Neuron (in vitro differentiated cells): ENCODE data around the gene JAKMIP3.

Experiments
- H2AFZ ChIP-seq: one replicate; pipeline ENCODE4 v1.6.1; 2013; ENCODE audit warnings: low read depth, mild to moderate bottlenecking, inconsistent platforms, low read length, moderate library complexity
- H3K27me3 ChIP-seq: one replicate; pipeline ENCODE4 v1.6.1; 2013; ENCODE audit warnings: low read length; ENCODE audit not compliant: insufficient read depth
- H3K36me3 ChIP-seq: one replicate; pipeline ENCODE4 v1.6.1; 2013; ENCODE audit warnings: low read length; ENCODE audit not compliant: insufficient read depth
- H3K4me1 ChIP-seq: one replicate; pipeline ENCODE4 v1.6.1; 2013; ENCODE audit warnings: low read length; ENCODE audit not compliant: insufficient read depth
- H3K4me3 ChIP-seq: 2 replicates; pipeline ENCODE4 v1.5.1; 2013; ENCODE audit warnings: mild to moderate bottlenecking, low read length, moderate library complexity
- H3K9me3 ChIP-seq: one replicate; pipeline ENCODE4 v1.6.1; 2013; ENCODE audit warnings: low read length

JAKMIP3 gene

GRCh38 chr10:132100091-132100481 is 34.3 kb downstream of the JAKMIP3 start:
- H2AFZ ChIP-seq = no peak overlapping the region
- H3K4me1 ChIP-seq = no peaks in the 10 kb centered on the region
- no peak overlapping the region for H3K4me3 ChIP-seq
- H3K36me3 ChIP-seq = no peaks in the 10 kb centered on the region
- no peaks in the 10 kb centered on the region for H3K9me3 ChIP-seq
- peaks cover 14% of the 10 kb centered on the region for H3K27me3 ChIP-seq

- H3K27me3 ChIP-seq = peaks cover 14% of the 10 kb centered on the region
- H3K36me3 ChIP-seq = no peaks in the 10 kb centered on the region
- H3K9me3 ChIP-seq = no peaks in the 10 kb centered on the region
- H2AFZ ChIP-seq = no peak overlapping the region
- H3K4me1 ChIP-seq = no peaks in the 10 kb centered on the region
- no peak overlapping the region for H3K4me3 ChIP-seq
Observed at GRCh38 chr10:132100556-132101349, 35.0 kb downstream of the JAKMIP3 start.

GRCh38 chr10:132101529-132101928 is 35.8 kb downstream of the JAKMIP3 start:
- H3K4me1 ChIP-seq = no peaks in the 10 kb centered on the region
- no peaks in the 10 kb centered on the region for H3K36me3 ChIP-seq
- H2AFZ ChIP-seq = no peak overlapping the region
- H3K4me3 ChIP-seq = no peak overlapping the region
- H3K27me3 ChIP-seq = peaks cover 10% of the 10 kb centered on the region
- no peaks in the 10 kb centered on the region for H3K9me3 ChIP-seq

- Histone ChIP-seq H2AFZ (no peak overlapping the region), H3K4me1 (no peaks in the 10 kb centered on the region), H3K27me3 (peaks cover 6% of the 10 kb centered on the region), H3K4me3 (no peak overlapping the region), H3K36me3 (no peaks in the 10 kb centered on the region), H3K9me3 (no peaks in the 10 kb centered on the region)
Observed at GRCh38 chr10:132102071-132102716, 36.4 kb downstream of the JAKMIP3 start.

- H3K9me3 ChIP-seq = no peaks in the 10 kb centered on the region
- H3K4me1 ChIP-seq = no peaks in the 10 kb centered on the region
- H3K27me3 ChIP-seq = peaks cover 3% of the 10 kb centered on the region
- no peak overlapping the region for H2AFZ ChIP-seq
- no peaks in the 10 kb centered on the region for H3K36me3 ChIP-seq
- H3K4me3 ChIP-seq = no peak overlapping the region
Observed at GRCh38 chr10:132102717-132103110, 37.0 kb downstream of the JAKMIP3 start.

- Histone ChIP-seq H3K4me3 (no peak overlapping the region), H3K27me3 (peaks cover 3% of the 10 kb centered on the region), H3K9me3 (no peaks in the 10 kb centered on the region), H2AFZ (no peak overlapping the region), H3K36me3 (no peaks in the 10 kb centered on the region), H3K4me1 (no peaks in the 10 kb centered on the region)
Observed at GRCh38 chr10:132103116-132103910, 37.6 kb downstream of the JAKMIP3 start.

- peaks cover 3% of the 10 kb centered on the region for H3K27me3 ChIP-seq
Observed at GRCh38 chr10:132104062-132104461, 38.3 kb downstream of the JAKMIP3 start.

GRCh38 chr10:132104471-132105301 is 38.9 kb downstream of the JAKMIP3 start:
- Histone ChIP-seq H3K4me3 (no peak overlapping the region), H2AFZ (no peak overlapping the region), H3K9me3 (no peaks in the 10 kb centered on the region), H3K4me1 (no peaks in the 10 kb centered on the region), H3K27me3 (peaks cover 3% of the 10 kb centered on the region), H3K36me3 (no peaks in the 10 kb centered on the region)

More at GRCh38 chr10:132104062-132104461, 38.3 kb downstream of the JAKMIP3 start:
- no peak overlapping the region for H2AFZ ChIP-seq
- no peak overlapping the region for H3K4me3 ChIP-seq
- no peaks in the 10 kb centered on the region for H3K36me3 ChIP-seq
- no peaks in the 10 kb centered on the region for H3K9me3 ChIP-seq
- no peaks in the 10 kb centered on the region for H3K4me1 ChIP-seq

- Histone ChIP-seq H3K4me1 (no peaks in the 10 kb centered on the region), H3K4me3 (no peak overlapping the region), H2AFZ (no peak overlapping the region), H3K36me3 (no peaks in the 10 kb centered on the region), H3K9me3 (no peaks in the 10 kb centered on the region), H3K27me3 (peaks cover 10% of the 10 kb centered on the region)
Observed at GRCh38 chr10:132105302-132105995, 39.7 kb downstream of the JAKMIP3 start.

GRCh38 chr10:132106431-132106830 is 40.7 kb downstream of the JAKMIP3 start:
- no peaks in the 10 kb centered on the region for H3K4me1 ChIP-seq
- no peaks in the 10 kb centered on the region for H3K36me3 ChIP-seq
- peaks cover 13% of the 10 kb centered on the region for H3K27me3 ChIP-seq
- H3K4me3 ChIP-seq = no peak overlapping the region
- no peaks in the 10 kb centered on the region for H3K9me3 ChIP-seq
- no peak overlapping the region for H2AFZ ChIP-seq

- Histone ChIP-seq H3K36me3 (no peaks in the 10 kb centered on the region), H3K9me3 (no peaks in the 10 kb centered on the region), H3K27me3 (peaks cover 11% of the 10 kb centered on the region), H3K4me3 (no peak overlapping the region), H2AFZ (no peak overlapping the region), H3K4me1 (no peaks in the 10 kb centered on the region)
Observed at GRCh38 chr10:132107186-132107948, 41.6 kb downstream of the JAKMIP3 start.
